ENCODE data around the gene SMC3.

- TF ChIP-seq CTCF (IDR thresholded peaks at IDR 0.05; ENCODE audit: poor library complexity) (no peak), EZH2phosphoT487 (IDR thresholded peaks at IDR 0.05; ENCODE audit: low read depth, severe bottlenecking, unreplicated experiment) (no peak), EZH2 (IDR thresholded peaks at IDR 0.05; ENCODE audit: borderline replicate concordance) (no peak)
These were observed 83.8 kb downstream of the SMC3 start for GRCh38 chr10:110651044-110651958.

Data from hepatocyte (in vitro differentiated cells).